HUES6 (cell line): Measurements from ENCODE around the gene GOLGA6L26.
"Not testable (repeated sequence)": the region's sequence is repeated elsewhere in the genome, so short reads cannot be mapped to it uniquely, and the experiment has no call there.

ENCODE experiments used
- H3K27ac ChIP-seq: 2 replicates; pipeline ENCODE4 v1.7.0; 2013; ENCODE audit warnings: low read depth, mild to moderate bottlenecking, low read length, inconsistent platforms
- H3K27me3 ChIP-seq: 2 replicates; pipeline ENCODE4 v1.6.1; 2013; ENCODE audit warnings: low read length; ENCODE audit not compliant: control insufficient read depth, insufficient read depth
- H3K36me3 ChIP-seq: 2 replicates; pipeline ENCODE4 v1.6.1; 2013; ENCODE audit warnings: low read length; ENCODE audit not compliant: control insufficient read depth, insufficient read depth
- H3K4me1 ChIP-seq: 2 replicates; pipeline ENCODE4 v1.6.1; 2013; ENCODE audit warnings: low read length; ENCODE audit not compliant: control insufficient read depth, insufficient read depth
- H3K4me3 ChIP-seq: 2 replicates; pipeline ENCODE4 v1.5.1; 2013; ENCODE audit warnings: low read depth, low read length
- H3K9ac ChIP-seq: one replicate; pipeline ENCODE4 v1.6.1; 2013; ENCODE audit warnings: mild to moderate bottlenecking, low read length
- H3K9me3 ChIP-seq: 2 replicates; pipeline ENCODE4 v1.6.1; 2013; ENCODE audit warnings: low read depth, low read length; ENCODE audit not compliant: control insufficient read depth, insufficient read depth

The GOLGA6L26 gene, protein sequence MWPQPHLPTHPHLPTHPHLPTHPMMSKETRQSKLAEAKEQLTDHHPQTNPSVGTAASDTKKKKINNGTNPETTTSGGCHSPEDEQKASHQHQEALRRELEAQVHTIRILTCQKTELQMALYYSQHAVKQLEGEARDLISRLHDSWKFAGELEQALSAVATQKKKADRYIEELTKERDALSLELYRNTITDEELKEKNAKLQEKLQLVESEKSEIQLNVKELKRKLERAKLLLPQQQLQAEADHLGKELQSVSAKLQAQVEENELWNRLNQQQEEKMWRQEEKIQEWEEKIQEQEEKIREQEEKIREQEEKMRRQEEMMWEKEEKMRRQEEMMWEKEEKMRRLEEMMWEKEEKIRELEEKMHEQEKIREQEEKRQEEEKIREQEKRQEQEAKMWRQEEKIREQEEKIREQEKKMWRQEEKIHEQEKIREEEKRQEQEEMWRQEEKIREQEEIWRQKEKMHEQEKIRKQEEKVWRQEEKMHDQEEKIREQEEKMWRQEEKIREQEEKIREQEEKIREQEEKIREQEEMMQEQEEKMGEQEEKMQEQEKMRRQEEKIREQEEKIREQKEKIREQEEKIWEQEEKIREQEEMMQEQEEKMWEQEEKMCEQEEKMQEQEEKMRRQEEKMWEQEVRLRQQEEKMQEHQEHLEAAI

GRCh38 chr15:23334096-23334495, at the start of gene GOLGA6L26:
GOLGA6L26 (minus strand) TSS chr15:23334196; CDS start chr15:23334135, 61 bp downstream.
- not testable (repeated sequence) for H3K27me3 ChIP-seq, H3K9me3 ChIP-seq, H3K27ac ChIP-seq, H3K9ac ChIP-seq, H3K36me3 ChIP-seq, H3K4me1 ChIP-seq, H3K4me3 ChIP-seq

GRCh38 chr15:23381192-23381591, 47.2 kb upstream of the GOLGA6L26 start:
- not testable (repeated sequence) for H3K27ac ChIP-seq, H3K9me3 ChIP-seq, H3K9ac ChIP-seq

GRCh38 chr15:23380700-23381099, 46.7 kb upstream of the GOLGA6L26 start:
- not testable (repeated sequence) for H3K36me3 ChIP-seq, H3K4me1 ChIP-seq, H3K9me3 ChIP-seq, H3K27ac ChIP-seq, H3K4me3 ChIP-seq, H3K9ac ChIP-seq, H3K27me3 ChIP-seq

More at GRCh38 chr15:23381192-23381591, 47.2 kb upstream of the GOLGA6L26 start:
- not testable (repeated sequence) for H3K4me1 ChIP-seq, H3K36me3 ChIP-seq, H3K4me3 ChIP-seq, H3K27me3 ChIP-seq

DNA sequence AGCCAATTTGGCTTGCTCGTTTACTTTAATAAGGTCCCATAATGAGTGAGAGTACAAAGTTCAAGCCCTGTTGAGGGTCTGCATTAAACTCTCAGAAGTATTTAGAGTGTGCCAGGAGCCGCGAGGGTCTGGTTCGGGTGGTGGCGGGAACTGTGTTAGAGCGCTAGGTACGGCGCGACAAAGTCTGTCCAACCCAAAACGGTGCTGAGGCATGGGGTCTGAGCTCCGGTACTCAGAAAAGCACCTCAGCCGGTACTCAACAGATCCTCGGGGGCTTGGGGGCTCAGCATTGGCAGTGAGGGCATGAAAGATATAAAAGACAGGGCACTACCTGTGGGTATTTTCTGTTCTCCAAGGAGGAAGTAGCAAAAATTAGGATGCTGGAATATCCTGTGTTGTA, 45.0 kb upstream of the GOLGA6L26 start:
- not testable (repeated sequence) for H3K9me3 ChIP-seq, H3K27ac ChIP-seq, H3K4me3 ChIP-seq, H3K36me3 ChIP-seq, H3K27me3 ChIP-seq, H3K4me1 ChIP-seq, H3K9ac ChIP-seq

DNA sequence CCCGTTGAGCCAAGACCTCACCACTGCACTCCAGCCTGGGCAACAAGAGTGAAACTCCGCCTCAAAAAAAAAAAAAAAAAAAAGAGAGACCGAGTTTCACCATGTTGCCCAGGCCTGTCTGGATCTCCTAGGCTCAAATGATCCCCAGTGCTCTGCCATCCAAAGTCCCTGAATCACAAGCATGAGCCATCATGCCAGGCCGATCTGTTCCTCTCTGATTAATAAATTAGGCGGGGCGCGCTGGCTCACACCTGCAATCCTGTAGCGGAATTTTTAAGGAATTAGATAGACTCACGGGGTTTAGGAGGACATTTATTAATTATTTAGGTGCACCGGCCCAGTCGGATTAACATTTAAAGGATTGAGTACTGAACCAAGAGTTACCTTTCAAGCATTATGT, 40.2 kb upstream of the GOLGA6L26 start:
- H3K9me3 ChIP-seq, result not testable (repeated sequence)

GRCh38 chr15:23372891-23373600, 39.0 kb upstream of the GOLGA6L26 start:
- not testable (repeated sequence) for H3K4me3 ChIP-seq, H3K9me3 ChIP-seq, H3K27me3 ChIP-seq, H3K36me3 ChIP-seq, H3K4me1 ChIP-seq
- H3K9ac ChIP-seq, result peak overlapping the region; percentile 66
- H3K27ac ChIP-seq, result peak overlapping the region; percentile 62; the same call in 1 of the 2 replicates

More for the DNA sequence above, 40.2 kb upstream of the GOLGA6L26 start:
- H3K4me3 ChIP-seq, H3K4me1 ChIP-seq, H3K36me3 ChIP-seq, H3K27me3 ChIP-seq, H3K27ac ChIP-seq, H3K9ac ChIP-seq: not testable (repeated sequence)

DNA sequence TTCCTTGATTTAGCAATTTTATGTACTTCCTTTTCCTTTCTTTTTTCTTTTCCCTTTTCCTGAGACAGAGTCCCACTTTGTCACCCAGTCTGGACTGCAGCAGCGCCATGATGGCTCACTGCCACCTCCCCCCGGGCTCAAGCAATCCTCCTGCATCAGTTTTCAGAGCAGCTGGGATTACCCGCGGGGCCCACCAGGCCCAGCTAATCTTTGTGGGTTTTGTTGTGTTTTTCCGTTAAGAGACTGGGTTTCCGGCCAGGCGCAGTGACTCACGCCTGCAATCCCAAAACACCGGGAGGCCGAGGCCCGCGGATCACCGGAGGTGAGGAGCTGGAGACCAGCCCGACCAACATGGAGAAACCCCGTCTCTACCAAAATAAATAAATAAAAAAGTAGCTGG, 38.3 kb upstream of the GOLGA6L26 start:
- Histone ChIP-seq H3K4me1 (peaks cover 5% of the 10 kb centered on the region; the same call in 1 of the 2 replicates), H3K27ac (peak overlapping the region; percentile 62; the same call in 1 of the 2 replicates), H3K9me3 (no peaks in the 10 kb centered on the region; the same call in 1 of the 2 replicates), H3K4me3 (no peak overlapping the region), H3K27me3 (no peaks in the 10 kb centered on the region), H3K36me3 (no peaks in the 10 kb centered on the region), H3K9ac (peak overlapping the region; percentile 66)

DNA sequence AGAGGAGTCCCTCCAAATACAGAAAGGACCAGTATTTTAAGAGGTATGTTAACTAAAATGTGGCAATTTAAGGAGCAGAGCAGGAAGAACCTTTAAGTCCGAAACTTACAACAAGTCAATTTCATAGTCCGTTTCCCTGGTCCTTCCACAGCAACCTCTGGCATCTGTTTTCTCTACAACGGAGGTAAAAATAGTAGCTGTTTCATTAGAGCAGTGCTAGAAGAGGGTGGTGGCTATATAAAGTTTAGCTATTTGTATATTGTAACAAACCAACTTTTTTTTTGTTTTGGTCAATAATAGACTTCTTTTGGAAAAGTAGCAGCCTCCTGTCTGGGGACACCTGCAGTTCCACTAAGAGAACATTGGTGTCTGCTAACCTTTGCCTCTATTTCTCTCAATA, 37.9 kb upstream of the GOLGA6L26 start:
- not testable (repeated sequence) for H3K36me3 ChIP-seq, H3K4me1 ChIP-seq, H3K27me3 ChIP-seq, H3K9me3 ChIP-seq, H3K27ac ChIP-seq, H3K4me3 ChIP-seq, H3K9ac ChIP-seq

GRCh38 chr15:23371134-23371533, 37.1 kb upstream of the GOLGA6L26 start:
- H3K4me3 ChIP-seq, H3K36me3 ChIP-seq, H3K27me3 ChIP-seq, H3K4me1 ChIP-seq, H3K9me3 ChIP-seq, H3K27ac ChIP-seq, H3K9ac ChIP-seq: not testable (repeated sequence)

GRCh38 chr15:23370578-23370977, 36.6 kb upstream of the GOLGA6L26 start:
- H3K9ac ChIP-seq, result no peak overlapping the region
- no peak overlapping the region for H3K4me3 ChIP-seq
- H3K4me1 ChIP-seq, result peaks cover 5% of the 10 kb centered on the region; the same call in 1 of the 2 replicates
- H3K36me3 ChIP-seq, result no peaks in the 10 kb centered on the region
- H3K9me3 ChIP-seq, result no peaks in the 10 kb centered on the region
- H3K27me3 ChIP-seq, result no peaks in the 10 kb centered on the region
- no peak overlapping the region for H3K27ac ChIP-seq

- H3K4me1 ChIP-seq, H3K9ac ChIP-seq, H3K9me3 ChIP-seq, H3K36me3 ChIP-seq, H3K4me3 ChIP-seq, H3K27ac ChIP-seq, H3K27me3 ChIP-seq: not testable (repeated sequence)
These were observed 30.3 kb upstream of the GOLGA6L26 start for GRCh38 chr15:23364261-23364660.
